ENCODE results near the gene MKRN2OS.

GRCh38 chr3:12557473-12558100 lies 12.3 kb upstream of the MKRN2OS start:
- TF ChIP-seq, protein P1, sequence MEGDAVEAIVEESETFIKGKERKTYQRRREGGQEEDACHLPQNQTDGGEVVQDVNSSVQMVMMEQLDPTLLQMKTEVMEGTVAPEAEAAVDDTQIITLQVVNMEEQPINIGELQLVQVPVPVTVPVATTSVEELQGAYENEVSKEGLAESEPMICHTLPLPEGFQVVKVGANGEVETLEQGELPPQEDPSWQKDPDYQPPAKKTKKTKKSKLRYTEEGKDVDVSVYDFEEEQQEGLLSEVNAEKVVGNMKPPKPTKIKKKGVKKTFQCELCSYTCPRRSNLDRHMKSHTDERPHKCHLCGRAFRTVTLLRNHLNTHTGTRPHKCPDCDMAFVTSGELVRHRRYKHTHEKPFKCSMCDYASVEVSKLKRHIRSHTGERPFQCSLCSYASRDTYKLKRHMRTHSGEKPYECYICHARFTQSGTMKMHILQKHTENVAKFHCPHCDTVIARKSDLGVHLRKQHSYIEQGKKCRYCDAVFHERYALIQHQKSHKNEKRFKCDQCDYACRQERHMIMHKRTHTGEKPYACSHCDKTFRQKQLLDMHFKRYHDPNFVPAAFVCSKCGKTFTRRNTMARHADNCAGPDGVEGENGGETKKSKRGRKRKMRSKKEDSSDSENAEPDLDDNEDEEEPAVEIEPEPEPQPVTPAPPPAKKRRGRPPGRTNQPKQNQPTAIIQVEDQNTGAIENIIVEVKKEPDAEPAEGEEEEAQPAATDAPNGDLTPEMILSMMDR (IDR thresholded peaks at IDR 0.05; ENCODE audit: insufficient read depth, low read length, poor library complexity, severe bottlenecking) = no peak
- no peak for TF ChIP-seq EZH2phosphoT487 (conservative IDR thresholded peaks at IDR 0.05; ENCODE audit: low read length)

All from SU-DHL-6 (cell line).